Esophagus muscularis mucosa (tissue), 4 donors: ENCODE measurements around the gene VPS18.

Source experiments
- CTCF ChIP-seq, 3 experiments: fragments of 200-600 bp in 2 of 3; fragments of 450-650 bp in 1 of 3; sonication (generic) in 2 of 3; IDR thresholded peaks; one replicate each; pipeline ENCODE4 v1.5.1; 2017 to 2019; ENCODE audit warnings: antibody characterized with exemption in 3 of 3, mild to moderate bottlenecking in 2 of 3, moderate library complexity in 1 of 3
- EP300 ChIP-seq: sonication (generic); formaldehyde crosslinking; IDR thresholded peaks from one replicate; pipeline ENCODE4 v1.6.1; 2017; ENCODE audit warnings: antibody characterized with exemption
- POLR2A ChIP-seq: fragments of 450-650 bp; IDR thresholded peaks from one replicate; pipeline ENCODE4 v1.6.1; 2017; ENCODE audit warnings: antibody characterized with exemption, moderate library complexity, mild to moderate bottlenecking, low read depth
- POLR2AphosphoS5 ChIP-seq, 2 donors: sonication (generic); formaldehyde crosslinking; IDR thresholded peaks; one replicate each; pipeline ENCODE4 v1.6.1; 2017; ENCODE audit warnings: antibody characterized with exemption in 2 of 2

- TF ChIP-seq POLR2A: no peak
- no peak for TF ChIP-seq CTCF (IDR thresholded peaks at IDR 0.05)
- TF ChIP-seq POLR2AphosphoS5 (IDR thresholded peaks at IDR 0.05): no peak
- TF ChIP-seq EP300: no peak
Measured at GRCh38 chr15:40850576-40851112, 43.6 kb upstream of the VPS18 start.
